Uterus (tissue), 4 donors: ENCODE measurements around the gene LRPPRC. TPM values are rescaled to one million over a fixed set of nuclear protein-coding genes. Genes with fewer than 3 reads are reported as not detected.

Experiments
- DNase-seq, 2 donors: peaks; one replicate each; pipeline ENCODE4 v3.0.0-alpha.2; 2019 to 2020
- H3K27ac ChIP-seq, 2 donors: fragments of 200-600 bp; sonication (generic); 1 replicate in 1 of 2; 2 replicates in 1 of 2; pipeline ENCODE4 v1.5.1; 2016 to 2018
- H3K27me3 ChIP-seq, 2 donors: fragments of 200-600 bp; sonication (generic); one replicate each; pipeline ENCODE4 v1.5.1; 2018 to 2019; ENCODE audit warnings: control low read depth in 1 of 2
- H3K36me3 ChIP-seq, 2 donors: fragments of 200-600 bp; sonication (generic); one replicate each; pipeline ENCODE4 v1.5.1; 2019; ENCODE audit warnings: control low read depth in 1 of 2
- H3K4me1 ChIP-seq, 2 donors: fragments of 200-600 bp; sonication (generic); one replicate each; pipeline ENCODE4 v1.5.1; 2018 to 2019; ENCODE audit warnings: control low read depth in 1 of 2
- H3K4me3 ChIP-seq, 2 donors: fragments of 200-600 bp; sonication (generic); 1 replicate in 1 of 2; 2 replicates in 1 of 2; pipeline ENCODE4 v1.5.1; 2018 to 2019; ENCODE audit warnings: mild to moderate bottlenecking in 1 of 2
- H3K9me3 ChIP-seq, 2 donors: fragments of 200-600 bp; sonication (generic); one replicate each; pipeline ENCODE4 v1.5.1; 2019; ENCODE audit warnings: control low read depth in 1 of 2
- CTCF ChIP-seq, 4 experiments: fragments of 200-600 bp in 2 of 4; fragments of 450-650 bp in 2 of 4; sonication (generic) in 2 of 4; IDR thresholded peaks; one replicate each; pipeline ENCODE4 v1.5.1; 2016 to 2019; ENCODE audit warnings: antibody characterized with exemption in 4 of 4, mild to moderate bottlenecking in 2 of 4, moderate library complexity in 1 of 4
- POLR2A ChIP-seq, 2 donors: fragments of 450-650 bp; IDR thresholded peaks; one replicate each; pipeline ENCODE4 v1.6.1; 2016; ENCODE audit warnings: antibody characterized with exemption in 2 of 2, mild to moderate bottlenecking in 1 of 2, moderate library complexity in 1 of 2
- intact Hi-C: fragments of 100-400 bp; cut with DNase I; formaldehyde crosslinking; loops from one replicate; pipeline ENCODE4 v1.15.1; 2023; ENCODE audit warnings: low total_unique reads
- total RNA-seq, 4 donors: library from RNA; depleted of rRNA in 3 of 4; stranded (reverse); fragments of >200 nt in 3 of 4; gene quantifications; one replicate each; pipeline versions ENCODE4 v1.1.0 to v1.2.4, GENCODE V29; 2014 to 2023
- donor health status: DM: yes; HTN: yes; CAD: no.

LRPPRC gene
- total RNA-seq, 4 donors from 2014 or later: 39.7 to 99.1 (median 71.6) TPM

- H3K9me3 ChIP-seq: no peaks in the 10 kb centered on the region
- H3K4me1 ChIP-seq: no peaks in the 10 kb centered on the region
- intact Hi-C loops: no loop called here
- no peak for DNase-seq
- no peaks in the 10 kb centered on the region for H3K27me3 ChIP-seq
- no peak overlapping the region for H3K27ac ChIP-seq
- no peak overlapping the region for H3K4me3 ChIP-seq
- TF ChIP-seq POLR2A (IDR thresholded peaks at IDR 0.05) (no peak), CTCF (IDR thresholded peaks at IDR 0.05) (no peak)
- no peaks in the 10 kb centered on the region for H3K36me3 ChIP-seq
Observed at GRCh38 chr2:44010266-44010665, 14.5 kb upstream of the LRPPRC start.

GRCh38 chr2:44009136-44009735 lies 13.4 kb upstream of the LRPPRC start:
- no peak overlapping the region for H3K27ac ChIP-seq
- no peak for TF ChIP-seq POLR2A (IDR thresholded peaks at IDR 0.05)
- no peak for TF ChIP-seq CTCF (IDR thresholded peaks at IDR 0.05)
- H3K27me3 ChIP-seq: no peaks in the 10 kb centered on the region
- no peaks in the 10 kb centered on the region for H3K4me1 ChIP-seq
- no peaks in the 10 kb centered on the region for H3K36me3 ChIP-seq
- no peak overlapping the region for H3K4me3 ChIP-seq
- DNase-seq: no peak
- intact Hi-C loops: no loop called here
- no peaks in the 10 kb centered on the region for H3K9me3 ChIP-seq

DNA sequence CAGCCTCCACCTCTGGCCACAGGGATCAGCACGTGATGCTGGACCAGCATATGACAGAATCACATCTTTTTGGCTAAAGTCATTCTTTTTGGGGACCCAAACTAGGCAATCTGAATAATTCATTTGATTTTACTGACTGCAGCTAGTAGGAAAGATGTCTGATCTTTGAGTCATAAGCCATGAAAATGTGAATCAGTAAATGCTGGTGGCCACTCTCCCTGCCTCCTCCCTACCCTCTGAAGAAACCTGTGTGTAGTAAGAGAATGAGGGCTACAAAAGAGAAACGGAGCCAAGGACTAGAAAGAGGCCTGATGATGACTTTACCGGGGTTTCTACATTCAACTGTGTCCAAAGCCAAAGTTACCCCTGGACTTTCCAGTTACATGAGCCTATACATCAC lies 10.1 kb upstream of the LRPPRC start:
- TF ChIP-seq POLR2A (IDR thresholded peaks at IDR 0.05) (no peak), CTCF (IDR thresholded peaks at IDR 0.05) (no peak)
- H3K9me3 ChIP-seq: no peaks in the 10 kb centered on the region
- H3K27ac ChIP-seq: no peak overlapping the region
- H3K36me3 ChIP-seq: no peaks in the 10 kb centered on the region
- no peak for DNase-seq
- no peaks in the 10 kb centered on the region for H3K27me3 ChIP-seq
- H3K4me1 ChIP-seq: no peaks in the 10 kb centered on the region
- intact Hi-C loops: no loop called here
- H3K4me3 ChIP-seq: no peak overlapping the region

- TF ChIP-seq POLR2A (IDR thresholded peaks at IDR 0.05): no peak
- no peak for TF ChIP-seq CTCF (IDR thresholded peaks at IDR 0.05)
- H3K27me3 ChIP-seq: no peaks in the 10 kb centered on the region
- no peak for DNase-seq
- H3K36me3 ChIP-seq: no peaks in the 10 kb centered on the region
- intact Hi-C loops: no loop called here
- no peaks in the 10 kb centered on the region for H3K9me3 ChIP-seq
- H3K27ac ChIP-seq: no peak overlapping the region
- H3K4me1 ChIP-seq: no peaks in the 10 kb centered on the region
- no peak overlapping the region for H3K4me3 ChIP-seq
Observed at GRCh38 chr2:44004735-44005602, 9.2 kb upstream of the LRPPRC start.

GRCh38 chr2:44001716-44002115 lies 5.9 kb upstream of the LRPPRC start:
- H3K36me3 ChIP-seq: no peaks in the 10 kb centered on the region
- TF ChIP-seq POLR2A (IDR thresholded peaks at IDR 0.05) (no peak), CTCF (IDR thresholded peaks at IDR 0.05) (no peak)
- DNase-seq: no peak
- H3K9me3 ChIP-seq: no peaks in the 10 kb centered on the region
- H3K4me3 ChIP-seq: no peak overlapping the region
- intact Hi-C loops: no loop called here
- H3K4me1 ChIP-seq: no peaks in the 10 kb centered on the region
- no peak overlapping the region for H3K27ac ChIP-seq
- no peaks in the 10 kb centered on the region for H3K27me3 ChIP-seq
